NCI-H2107 treated with DMSO at 0.1 percent for 48 hours (cell line): ENCODE measurements around the gene TRIP13.
A peak's percentile ranks its signal among the peaks of the same experiment; 100 is the strongest.
"Not testable (repeated sequence)": the region's sequence is repeated elsewhere in the genome, so short reads cannot be mapped to it uniquely, and the experiment has no call there.

Experiments
- DNase-seq: peaks from one replicate; lab custom pipeline; 2025; ENCODE audit not compliant: unreplicated experiment; lab: John Stamatoyannopoulos, UW

TRIP13 gene

DNA sequence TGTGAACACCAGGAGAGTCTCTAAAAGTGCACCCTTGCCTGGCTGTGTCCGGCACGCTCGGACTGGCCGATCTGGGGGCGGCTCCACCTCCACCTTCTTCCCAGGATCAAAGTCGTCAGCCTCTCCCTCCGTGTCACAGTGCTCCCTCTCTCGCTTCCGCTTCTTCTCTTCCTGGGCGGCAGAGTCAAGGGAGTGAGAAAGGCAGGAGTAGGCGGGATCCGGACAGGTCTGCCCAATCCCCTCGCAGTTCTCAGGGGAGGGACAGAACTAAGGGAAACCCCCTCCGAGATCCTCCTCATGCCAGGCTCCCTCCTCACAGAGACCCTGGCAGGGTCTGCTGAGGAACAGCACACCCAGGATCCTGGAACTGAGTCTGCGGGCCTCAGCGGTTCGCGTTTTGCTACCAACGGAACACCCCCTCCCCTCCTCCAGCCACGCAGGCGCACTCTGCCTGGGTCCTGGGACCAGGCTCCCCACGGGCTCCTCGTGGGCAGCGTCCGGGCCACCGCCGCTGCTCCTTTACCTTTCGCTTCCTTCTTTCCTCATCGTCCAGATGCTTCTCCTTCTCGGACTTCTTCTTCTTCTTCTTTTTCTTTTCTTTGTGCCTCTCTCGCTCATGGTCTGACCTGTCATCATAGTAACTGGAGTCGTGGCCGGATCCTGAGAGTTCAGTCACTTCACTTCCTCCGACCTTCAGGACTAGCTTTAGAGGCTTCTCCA, 1.4 kb upstream of the TRIP13 start:
- no peak for DNase-seq

DNA sequence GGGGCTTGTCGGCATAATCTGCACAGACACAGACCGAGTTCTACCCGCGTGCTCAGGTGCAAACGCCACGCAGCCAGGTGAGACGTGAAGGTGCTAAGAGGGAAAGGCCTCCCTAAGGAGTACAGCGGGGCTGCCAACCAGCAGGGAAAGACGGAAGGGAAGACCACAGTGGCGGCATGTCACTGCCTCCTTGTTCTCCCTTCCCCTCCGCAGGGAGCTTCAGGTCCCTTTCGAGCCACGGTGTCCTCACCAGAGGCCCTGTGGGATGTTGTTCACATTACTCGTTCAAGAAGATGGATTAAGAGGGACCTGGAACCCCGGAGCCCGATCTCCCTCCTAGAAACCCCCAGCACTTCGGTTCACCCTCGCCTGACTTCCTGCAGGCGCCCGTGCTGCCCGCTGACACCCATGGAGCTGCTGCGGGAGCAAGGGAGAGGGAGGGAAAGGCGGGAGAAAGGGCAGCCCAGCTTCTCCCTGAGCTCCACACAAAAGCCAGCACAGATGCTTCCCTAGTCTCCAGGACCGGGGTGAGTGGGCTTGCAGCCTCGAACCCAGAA, 769 bp upstream of the TRIP13 start:
- no peak for DNase-seq

DNA sequence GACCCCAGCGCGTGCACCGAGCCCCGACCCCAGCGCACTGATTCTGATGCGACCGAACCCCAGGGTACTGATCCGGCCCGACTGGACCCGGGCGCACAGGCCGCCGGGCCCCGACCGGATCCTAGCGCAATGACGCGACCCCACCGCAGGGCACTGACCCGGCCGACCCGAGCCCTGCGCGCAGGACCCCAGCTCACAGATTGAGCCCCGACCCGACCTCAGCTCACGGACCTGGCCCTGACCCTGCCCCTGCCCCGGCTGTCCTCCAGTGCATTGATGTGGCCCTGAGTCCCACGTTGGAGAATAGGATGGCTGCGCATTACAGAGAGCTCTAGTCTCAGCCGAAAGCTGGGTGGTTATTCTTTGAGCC, 438 bp downstream of the TRIP13 start:
- DNase-seq, result no peak

DNA sequence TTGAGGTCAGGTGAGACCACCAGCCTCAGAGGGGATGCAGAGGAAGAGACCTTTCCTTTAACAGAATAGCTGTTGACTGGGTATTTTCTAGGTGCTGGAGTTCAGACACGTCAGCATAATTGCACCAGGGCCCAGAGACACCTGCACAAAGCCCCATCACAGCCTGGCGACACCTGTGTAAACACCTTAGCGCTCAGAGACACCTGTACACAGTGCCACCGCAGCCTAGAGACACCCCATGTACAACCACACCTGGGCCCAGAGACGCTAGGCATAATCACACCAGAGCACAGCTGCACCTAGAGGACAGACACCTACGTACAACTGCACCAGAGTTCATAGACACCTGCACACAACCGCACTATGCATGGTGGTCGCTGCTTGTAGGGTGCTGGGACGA, 1.0 kb downstream of the TRIP13 start:
- no peak for DNase-seq

DNA sequence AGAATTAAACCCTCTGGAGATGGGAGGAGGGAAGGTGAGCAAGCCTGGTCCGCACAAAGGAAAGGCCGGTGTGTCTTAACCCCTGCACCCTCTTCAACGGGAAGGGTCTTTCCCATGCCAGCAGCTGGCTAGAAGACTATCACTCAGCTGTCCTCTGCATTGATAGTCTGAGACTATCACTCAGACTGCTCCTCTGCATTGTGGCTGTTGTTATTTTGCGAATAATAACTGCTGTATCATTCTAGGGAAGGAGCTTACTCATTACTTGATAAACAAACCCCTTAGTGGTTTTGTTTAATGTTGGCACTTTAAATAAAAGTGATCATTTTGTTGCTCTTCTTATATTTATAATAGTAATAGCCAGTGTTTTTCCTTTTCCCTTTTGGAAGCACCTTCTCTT, 8.1 kb downstream of the TRIP13 start:
- no peak for DNase-seq

DNA sequence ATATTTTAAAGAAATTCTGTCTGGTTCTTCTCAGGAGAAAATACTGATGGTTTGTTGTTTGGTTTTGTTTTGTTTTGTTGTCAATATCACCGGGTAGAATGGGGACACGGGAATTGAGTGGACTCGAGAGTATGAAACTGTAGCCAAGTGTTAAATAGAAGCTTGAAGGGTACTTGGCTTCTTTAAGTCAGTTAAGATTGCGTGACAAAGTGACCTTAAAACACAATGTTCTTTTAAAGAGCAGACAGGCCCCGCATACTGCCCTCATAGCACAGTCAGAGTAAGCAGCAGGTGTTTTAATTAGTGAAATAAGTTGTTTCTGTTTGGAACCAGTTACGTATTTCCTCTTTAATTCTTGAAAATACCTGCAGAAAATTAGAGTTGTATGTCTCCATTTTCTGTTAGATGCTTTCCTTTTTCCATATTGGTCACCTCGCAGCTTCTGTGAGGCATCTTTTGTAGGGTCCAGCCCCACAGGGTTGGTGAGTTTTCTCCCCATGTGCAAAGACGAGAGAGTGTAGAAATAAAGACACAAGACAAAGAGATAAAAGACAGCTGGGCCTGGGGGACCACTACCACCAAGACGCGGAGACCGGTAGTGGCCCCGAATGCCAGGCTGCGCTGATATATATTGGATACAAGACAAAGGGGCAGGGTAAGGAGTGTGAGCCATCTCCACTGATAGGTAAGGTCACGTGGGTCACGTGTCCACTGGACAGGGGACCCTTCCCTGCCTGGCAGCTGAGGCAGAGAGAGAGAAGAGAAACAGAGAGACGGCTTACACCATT, 9.6 kb downstream of the TRIP13 start:
- DNase-seq, result peak; percentile 8

DNA sequence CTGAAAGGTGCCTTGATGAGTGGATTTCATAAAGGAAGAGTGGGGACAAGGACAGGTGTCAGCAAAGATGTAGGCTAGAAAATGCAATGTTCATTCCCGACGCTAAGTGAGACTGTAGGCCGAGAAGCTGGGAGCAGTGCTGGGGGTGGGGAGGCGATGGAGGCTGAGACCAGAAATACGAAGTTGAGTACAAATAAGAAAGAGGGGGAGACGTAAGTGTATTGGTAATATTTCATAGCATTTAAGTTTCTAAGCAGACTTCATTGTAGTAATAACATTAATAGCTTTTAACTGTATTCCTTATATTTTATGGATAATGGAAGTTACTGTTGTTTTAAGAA, 11.0 kb downstream of the TRIP13 start:
- DNase-seq, result no peak

DNA sequence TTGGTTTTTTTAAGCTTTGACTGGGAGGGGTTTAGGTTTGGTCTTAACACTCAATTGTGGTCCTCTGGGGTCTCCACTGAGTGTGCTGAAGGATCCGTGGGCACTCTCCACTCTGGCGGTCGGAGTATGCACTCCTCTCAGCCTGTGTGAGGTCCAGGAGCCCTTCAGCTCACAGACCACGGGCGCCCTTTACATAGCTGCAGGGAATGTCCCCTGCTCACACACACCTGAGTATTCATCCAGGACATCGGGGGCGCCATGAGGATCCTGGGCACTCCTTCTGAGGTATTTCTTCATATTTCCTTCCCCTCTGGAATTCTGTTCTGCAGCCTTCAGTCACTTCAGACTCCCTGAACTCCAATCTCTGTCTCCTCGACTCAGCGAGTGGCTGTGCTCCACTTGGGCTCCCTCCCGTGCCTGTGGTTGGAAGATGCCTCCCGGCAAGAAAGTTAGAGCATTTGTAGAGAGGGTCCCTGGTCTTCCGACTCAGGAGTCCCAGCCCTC, 12.5 kb downstream of the TRIP13 start:
- no peak for DNase-seq

DNA sequence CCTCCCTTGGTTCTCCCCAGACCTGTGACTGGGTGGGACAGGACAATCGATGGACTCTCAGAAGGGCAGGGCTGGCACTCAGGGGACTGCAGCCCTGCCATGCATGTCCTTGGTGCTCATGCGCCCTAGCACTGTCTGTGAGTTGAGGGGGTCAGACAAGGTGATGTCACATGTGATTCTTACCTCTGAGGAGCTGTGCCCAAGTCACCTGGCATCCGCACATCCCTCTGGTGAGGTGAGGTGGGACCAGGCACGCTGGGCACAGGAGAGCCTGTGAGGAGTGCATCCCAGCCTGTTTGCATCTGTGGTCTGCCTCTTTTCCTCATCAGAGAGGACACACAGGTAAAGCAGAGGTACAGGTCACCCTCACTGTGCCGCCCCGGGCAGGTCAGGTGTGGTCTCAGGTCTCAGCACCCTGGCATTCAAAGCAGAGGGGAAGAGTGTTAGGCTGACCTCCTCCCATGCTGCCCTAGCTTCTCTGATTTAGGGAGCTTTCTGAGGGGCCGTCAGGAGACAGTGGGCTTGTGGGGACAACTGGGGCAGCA, 14.8 kb downstream of the TRIP13 start:
- no peak for DNase-seq

DNA sequence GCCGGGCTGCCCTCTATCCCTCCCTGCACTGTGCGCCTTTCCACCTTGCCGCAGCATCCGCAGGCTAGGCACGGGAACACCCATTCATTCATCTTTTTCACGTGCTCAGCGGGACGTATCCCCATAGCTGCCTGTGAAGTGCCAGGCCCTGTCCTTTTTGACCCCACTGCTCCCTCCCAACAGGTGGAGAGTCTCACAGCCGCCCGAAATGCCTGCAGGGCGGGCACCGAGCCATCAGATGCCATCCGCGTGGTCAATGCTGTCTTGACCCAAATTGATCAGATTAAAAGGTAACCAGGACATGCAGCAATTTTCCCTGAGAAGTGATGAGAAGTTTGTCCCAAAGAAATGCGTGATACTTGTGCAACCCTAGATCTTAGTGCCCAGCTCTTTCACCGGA, 15.5 kb downstream of the TRIP13 start:
- no peak for DNase-seq

DNA sequence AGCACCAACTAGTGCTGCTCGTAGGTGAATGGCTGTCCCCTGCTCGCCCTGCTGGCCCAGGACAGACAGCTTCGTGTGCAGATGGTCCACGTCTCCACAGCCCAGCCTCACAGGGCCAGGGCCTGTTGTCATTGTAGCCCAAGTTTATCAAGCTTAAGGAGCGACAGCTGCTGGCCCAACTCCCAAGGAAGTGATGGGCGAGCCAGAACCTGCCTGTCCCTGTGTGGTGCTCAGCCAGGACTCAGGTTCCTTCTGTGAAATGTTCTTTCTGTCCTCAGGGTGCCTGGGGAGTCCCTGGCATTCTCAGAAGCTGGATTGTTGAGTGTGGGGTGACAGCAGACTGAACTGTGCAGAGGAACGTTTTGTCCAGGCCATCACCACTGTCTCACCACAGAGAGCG, 16.4 kb downstream of the TRIP13 start:
- DNase-seq, result no peak

DNA sequence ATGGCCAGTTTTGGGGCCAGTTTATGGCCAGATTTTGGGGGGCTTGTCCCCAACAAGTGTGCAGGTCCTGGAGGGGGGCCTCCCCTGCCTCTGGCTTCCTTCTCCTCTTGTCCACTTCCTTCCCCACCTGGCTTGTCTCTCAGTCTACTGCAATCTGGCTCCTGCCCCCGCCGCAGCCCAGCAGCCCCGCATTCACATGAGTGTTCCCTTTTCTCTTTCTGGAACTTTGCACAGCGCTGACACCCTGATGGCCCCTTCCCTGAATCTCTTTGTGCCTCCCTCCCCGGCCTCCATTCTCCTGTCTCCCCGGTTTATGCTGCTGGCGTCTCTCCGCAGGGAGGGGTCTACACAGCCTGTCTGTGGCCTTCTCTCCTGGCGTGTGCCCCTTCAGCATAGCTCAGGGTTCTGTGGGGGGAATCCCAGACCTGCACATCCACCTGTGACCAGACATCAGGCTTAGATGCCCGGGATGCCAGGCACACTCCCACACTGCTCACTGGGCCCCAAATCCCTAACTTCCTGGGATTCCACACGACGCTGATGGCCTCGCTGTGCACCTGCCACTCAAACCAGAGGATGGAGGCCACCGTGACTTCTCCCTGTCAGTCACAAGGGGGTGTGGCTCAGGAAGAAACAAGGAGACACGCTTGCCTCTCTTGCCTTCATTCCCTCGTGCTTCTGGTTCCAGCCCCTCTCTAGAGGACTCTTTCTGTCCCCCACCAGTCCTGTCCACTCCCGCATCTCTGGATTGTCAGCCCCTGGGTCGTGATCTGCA, 17.5 kb downstream of the TRIP13 start:
- DNase-seq, result no peak

DNA sequence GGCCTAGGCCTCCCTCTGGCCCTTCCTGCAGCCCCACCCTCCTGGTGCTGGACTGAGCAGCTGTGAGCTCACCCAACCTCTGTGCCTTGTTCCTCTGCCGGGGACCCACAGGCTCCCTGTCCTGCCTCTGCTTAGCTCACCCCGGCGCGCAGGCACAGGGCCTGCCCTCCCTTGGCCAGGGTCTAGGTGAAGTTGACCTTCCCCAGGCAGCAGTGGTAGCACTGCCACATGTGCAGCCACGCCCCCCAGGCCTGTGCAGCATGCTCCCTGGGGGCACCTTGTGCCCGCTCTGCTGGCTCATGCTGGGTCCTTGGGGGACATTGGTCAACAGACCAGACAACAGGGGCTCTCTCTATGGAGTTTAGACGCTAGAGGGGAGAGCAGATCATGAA, 18.1 kb downstream of the TRIP13 start:
- DNase-seq, result no peak

DNA sequence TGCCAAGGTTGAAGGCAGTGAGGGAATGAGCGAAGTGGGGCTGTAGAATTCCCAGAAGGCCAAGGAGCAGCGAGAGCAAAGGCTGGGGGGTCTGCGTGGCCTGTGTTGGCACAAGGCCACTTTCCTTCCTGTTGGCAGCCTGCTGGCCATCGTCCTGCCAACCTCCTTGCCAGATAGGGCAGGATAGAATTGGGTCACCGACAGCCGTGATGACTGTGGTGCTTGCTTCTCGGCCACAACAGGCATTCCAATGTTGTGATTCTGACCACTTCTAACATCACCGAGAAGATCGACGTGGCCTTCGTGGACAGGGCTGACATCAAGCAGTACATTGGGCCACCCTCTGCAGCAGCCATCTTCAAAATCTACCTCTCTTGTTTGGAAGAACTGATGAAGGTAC, 18.9 kb downstream of the TRIP13 start:
- DNase-seq, result no peak

DNA sequence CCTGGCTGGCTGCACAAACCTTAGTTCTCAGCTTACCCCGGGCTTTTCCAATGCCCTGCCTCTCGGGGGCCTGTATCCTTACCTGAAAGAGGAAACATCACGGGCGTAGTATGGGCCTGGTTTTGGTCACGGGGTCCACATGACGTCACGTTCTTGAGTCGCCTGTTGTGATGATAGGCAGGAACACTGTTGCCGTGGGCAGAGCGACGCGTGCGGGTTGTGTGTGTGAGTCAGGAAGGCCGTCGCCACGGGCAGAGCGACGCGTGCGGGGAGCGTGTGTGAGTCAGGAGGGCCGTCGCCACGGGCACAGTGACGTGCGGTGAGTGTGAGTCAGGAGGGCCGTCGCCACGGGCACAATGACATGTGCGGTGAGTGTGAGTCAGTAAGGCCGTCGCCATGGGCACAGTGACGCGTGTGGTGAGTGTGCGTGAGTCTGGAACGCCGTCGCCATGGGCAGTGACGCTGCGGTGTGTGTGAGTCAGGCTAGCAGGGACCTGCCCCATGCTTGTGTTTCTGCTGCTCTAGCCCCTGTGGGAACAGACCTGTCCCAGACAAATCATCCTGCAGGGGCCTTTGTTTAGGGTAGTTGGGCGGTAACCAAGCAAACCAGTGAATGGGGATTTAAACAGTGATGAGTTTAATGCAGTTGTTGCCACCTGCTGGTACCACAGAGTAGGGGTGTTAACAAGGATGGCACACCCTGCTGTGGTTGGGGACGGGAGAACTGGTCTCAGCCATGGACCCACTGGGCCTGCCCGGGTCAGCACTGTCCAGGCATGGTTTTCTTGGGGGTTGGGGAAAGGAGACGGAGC, 19.8 kb downstream of the TRIP13 start:
- DNase-seq, result no peak

DNA sequence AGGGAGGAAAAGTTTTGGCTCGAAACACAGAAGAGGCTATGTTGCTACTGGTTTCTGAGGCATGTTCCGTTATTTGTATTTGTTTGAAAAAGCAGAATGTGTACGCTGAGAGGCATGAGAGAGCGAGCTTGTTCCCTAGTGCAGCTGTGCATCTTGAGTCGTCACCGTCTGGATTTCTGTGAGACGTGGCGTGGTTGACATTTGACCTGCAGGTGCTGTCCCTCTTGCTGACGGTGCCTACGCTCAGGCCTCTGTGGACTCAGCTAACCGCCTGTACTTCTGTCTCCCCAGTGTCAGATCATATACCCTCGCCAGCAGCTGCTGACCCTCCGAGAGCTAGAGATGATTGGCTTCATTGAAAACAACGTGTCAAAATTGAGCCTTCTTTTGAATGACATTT, 21.5 kb downstream of the TRIP13 start:
- DNase-seq, result no peak

DNA sequence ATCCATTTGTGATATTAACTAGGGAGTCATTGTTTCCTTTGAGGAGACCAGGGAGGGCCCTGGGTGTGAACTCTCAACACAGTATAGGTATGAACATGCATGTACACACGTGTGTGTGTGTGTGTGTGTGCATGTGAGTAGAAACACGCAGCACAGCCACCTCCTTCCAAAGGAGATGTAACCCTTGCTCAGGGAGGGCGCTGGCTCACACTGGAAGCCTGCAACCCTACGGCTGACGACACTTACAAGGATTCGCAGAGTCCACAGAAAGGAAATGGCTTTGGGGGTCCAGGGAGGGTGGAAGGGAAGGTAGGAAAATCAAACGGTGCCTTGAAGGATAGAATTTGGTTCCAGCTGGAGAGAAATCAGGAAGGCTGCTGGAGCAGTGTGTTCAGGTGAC, 21.9 kb downstream of the TRIP13 start:
- DNase-seq, result no peak

DNA sequence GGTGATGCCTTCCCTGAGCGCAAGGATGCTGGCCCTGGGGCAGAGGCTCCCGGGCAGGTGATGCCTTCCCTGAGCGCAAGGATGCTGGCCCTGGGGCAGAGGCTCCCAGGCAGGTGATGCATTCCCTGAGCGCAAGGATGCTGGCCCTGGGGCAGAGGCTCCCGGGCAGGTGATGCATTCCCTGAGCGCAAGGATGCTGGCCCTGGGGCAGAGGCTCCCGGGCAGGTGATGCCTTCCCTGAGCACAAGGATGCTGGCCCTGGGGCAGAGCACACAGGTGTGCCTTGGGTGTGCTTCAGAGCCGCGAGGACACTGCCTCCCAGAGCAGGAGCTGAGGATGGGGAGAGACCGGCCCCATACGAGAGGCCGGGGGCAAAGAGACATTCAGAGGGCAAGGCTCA, 22.7 kb downstream of the TRIP13 start:
- not testable (repeated sequence) for DNase-seq

DNA sequence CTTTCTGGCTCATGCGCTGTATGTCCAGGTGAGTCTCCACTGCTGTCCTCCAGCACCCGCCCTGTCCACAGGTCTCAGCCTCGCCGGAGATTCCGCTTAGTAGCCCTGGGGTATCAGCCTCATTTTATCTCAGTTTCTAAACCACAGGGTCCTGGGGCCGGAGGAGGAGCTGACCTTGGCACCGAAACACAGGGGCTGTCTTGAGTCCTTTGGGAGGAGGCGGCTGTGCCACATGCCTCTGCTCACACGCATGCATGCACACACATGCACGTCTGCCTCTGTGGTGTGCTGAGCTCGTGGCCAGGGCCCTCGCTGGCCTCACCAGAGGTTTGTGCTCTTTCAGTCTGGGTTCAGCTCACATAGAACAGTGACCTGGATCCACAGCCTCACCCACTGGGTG, 23.3 kb downstream of the TRIP13 start:
- DNase-seq, result no peak

DNA sequence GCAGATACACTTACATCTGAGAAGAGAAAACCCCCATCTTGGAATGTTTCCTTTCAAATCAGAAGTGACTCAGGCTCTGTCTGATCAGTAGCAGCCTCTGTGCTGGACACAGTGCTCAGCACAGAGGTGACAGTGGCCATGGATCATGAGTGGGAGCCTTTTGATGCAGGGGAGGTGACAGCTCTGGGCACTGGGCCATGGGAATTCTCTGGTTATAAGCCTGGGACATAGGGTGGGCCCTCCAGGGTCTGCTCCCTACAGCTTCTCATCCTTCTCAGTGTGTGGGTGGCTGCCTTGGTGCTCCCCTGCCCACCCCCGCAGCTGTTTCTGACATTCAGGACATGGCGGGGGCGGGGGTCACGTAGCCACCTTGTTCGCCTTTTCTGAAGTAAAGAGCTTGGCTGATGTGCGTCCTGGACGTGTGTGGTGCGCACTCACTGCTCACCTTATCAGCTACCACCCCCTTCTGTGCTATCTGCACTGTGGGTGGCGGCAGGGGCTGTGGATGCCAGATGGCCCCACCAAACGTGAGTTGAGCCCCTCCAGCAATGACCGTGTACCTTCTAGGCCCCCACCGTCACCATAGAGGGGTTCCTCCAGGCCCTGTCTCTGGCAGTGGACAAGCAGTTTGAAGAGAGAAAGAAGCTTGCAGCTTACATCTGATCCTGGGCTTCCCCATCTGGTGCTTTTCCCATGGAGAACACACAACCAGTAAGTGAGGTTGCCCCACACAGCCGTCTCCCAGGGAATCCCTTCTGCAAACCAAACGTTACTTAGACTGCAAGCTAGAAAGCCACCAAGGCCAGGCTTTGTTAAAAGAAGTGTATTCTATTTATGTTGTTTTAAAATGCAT, 24.0 kb downstream of the TRIP13 start:
- DNase-seq, result no peak
